AG10803 (cell line): ENCODE measurements around the gene AGBL1.

Experiments used
- DNase-seq: peaks from one replicate; pipeline ENCODE4 v3.0.0; 2010; ENCODE audit warnings: low read depth
- H3K4me3 ChIP-seq: 2 replicates; pipeline ENCODE4 v1.5.1; 2011; ENCODE audit warnings: mild to moderate bottlenecking, low read length, control low read depth
- CTCF ChIP-seq: conservative IDR thresholded peaks from 2 replicates; pipeline ENCODE4 v1.5.1; 2011; ENCODE audit warnings: mild to moderate bottlenecking, low read length, control low read depth, inconsistent platforms

Gene AGBL1

DNA sequence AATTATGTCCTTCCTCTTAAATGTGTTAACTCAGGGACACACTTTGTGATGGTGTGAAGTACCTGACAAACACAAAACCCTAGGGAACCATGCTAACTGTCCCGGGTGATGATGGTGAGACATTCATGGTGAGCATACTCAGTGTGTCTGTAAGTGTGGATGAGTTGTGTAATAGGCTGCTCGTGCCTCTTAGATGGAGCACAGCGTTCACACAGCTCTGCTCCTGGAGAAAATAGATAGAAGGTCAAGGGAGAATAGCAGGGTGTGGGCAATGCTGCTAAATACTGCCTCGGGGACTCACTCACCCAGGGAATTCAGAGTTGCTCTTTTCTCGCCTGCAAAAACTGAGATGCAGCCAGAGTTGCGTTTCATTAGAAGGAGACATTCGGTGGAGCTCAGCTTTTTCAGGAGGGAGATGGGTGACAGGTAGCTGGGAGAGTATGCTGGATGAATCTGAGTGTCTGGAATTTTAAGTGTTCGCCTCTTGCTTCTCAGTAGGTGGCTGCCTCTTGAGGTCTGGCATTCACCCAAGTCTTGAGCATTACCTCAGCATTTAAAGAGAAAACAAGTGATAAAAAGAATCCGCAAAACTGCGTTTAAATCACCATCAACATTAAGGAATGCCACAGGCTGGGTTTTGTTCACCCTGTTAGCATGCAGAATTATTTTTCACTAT is 813.2 kb downstream of the AGBL1 start:
- H3K4me3 ChIP-seq, result no peak overlapping the region
- no peak for TF ChIP-seq CTCF
- peak; percentile 29 for DNase-seq

- no peak for TF ChIP-seq CTCF
- DNase-seq, result no peak
- H3K4me3 ChIP-seq, result no peak overlapping the region
Measured at GRCh38 chr15:86894269-86894668, 814.6 kb downstream of the AGBL1 start.

DNA sequence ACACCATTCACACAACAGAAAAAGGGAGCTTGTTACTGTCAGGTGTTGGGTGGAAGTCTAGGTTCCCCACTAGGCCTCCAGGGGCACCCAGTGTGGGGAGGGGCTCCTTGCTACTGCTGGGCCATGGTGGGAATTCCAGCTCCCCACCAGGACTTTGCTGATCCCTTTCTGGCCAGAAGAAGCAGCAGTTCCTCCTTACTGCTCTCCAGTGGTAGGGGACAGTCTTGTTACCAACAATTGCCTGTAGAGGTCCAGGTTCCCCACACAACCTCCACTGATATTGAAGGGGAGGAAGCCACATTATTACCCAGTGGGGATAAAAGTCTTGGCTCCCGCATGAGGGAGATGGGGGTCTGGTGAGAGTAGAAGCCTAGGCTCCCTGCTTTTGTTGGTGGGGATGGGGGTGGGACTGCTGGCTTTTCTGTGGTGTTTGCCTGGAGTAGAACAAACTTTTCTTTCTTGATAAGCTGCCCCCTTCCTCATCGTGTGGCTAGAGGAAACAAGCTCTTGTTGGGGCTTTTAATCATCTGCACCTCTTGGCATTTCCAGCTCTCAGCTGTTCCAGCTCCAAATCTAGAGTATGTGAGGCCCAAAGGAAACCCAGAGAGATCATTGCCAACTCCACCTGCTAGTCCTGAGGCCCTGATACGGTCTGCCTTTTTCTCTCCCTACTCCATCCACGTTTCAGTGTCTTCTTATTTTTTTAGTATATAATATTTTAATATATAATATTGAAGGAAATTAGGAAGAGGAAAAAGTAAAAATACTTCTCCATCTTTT is 824.2 kb downstream of the AGBL1 start:
- no peak for TF ChIP-seq CTCF
- H3K4me3 ChIP-seq, result no peak overlapping the region
- DNase-seq, result no peak

DNA sequence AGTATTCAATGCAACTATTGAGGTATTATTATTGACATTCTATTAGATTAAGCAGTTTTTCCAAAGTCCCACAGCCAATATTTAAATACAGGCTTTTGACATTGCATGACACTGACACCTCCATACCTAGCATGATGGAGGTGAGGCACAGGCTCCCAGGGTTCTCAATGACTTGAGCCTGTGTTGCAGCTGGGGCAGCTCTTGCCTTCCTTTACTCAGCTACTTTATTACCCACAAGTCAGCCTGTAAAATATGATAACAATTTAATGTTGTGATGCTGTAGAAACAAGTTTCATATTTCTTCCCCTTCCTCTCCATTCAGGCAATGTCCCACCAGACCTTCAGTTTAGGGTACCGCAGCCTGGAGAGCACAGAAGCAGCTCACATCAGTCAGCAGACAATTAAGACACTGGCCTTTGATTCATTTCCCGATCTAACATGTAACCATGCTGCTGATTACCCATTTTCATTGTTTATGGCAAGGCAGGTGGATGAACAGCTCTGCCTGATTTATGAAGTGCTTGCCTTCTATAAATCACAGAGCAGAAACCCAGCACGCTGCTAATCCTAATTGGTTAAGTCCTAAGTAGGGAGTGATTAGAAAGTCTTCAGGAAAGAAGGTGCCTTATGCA is 826.1 kb downstream of the AGBL1 start:
- DNase-seq, result no peak

GRCh38 chr15:86906376-86906775 is 826.7 kb downstream of the AGBL1 start:
- no peak for DNase-seq

More for the DNA sequence above, 826.1 kb downstream of the AGBL1 start:
- TF ChIP-seq CTCF, result no peak
- no peak overlapping the region for H3K4me3 ChIP-seq

GRCh38 chr15:86911022-86911421 is 831.4 kb downstream of the AGBL1 start:
- no peak for DNase-seq
- H3K4me3 ChIP-seq, result no peak overlapping the region
- TF ChIP-seq CTCF, result no peak

More at GRCh38 chr15:86906376-86906775, 826.7 kb downstream of the AGBL1 start:
- H3K4me3 ChIP-seq, result no peak overlapping the region
- TF ChIP-seq CTCF, result no peak
